ENCODE measurements around the gene MTCL3.
"Not testable (repeated sequence)": the region's sequence is repeated elsewhere in the genome, so short reads cannot be mapped to it uniquely, and the experiment has no call there.

Gene MTCL3

GRCh38 chr6:127439718-127440117 lies 79.4 kb downstream of the MTCL3 start:
- in situ Hi-C loops (cut with MboI; ENCODE audit: low sequenced_read_pairs): no loop called here

GRCh38 chr6:127436578-127437110 lies 82.5 kb downstream of the MTCL3 start:
- in situ Hi-C loops (cut with MboI; ENCODE audit: low sequenced_read_pairs): no loop called here

- in situ Hi-C loops (cut with MboI; ENCODE audit: low sequenced_read_pairs): no loop called here
Observed at GRCh38 chr6:127435626-127436220, 83.4 kb downstream of the MTCL3 start.

GRCh38 chr6:127434651-127435050 lies 84.5 kb downstream of the MTCL3 start:
- in situ Hi-C loops (cut with MboI; ENCODE audit: low sequenced_read_pairs): no loop called here

- in situ Hi-C loops (cut with MboI; ENCODE audit: low sequenced_read_pairs): not testable (repeated sequence)
Observed at GRCh38 chr6:127428562-127428961, 90.6 kb downstream of the MTCL3 start.

DNA sequence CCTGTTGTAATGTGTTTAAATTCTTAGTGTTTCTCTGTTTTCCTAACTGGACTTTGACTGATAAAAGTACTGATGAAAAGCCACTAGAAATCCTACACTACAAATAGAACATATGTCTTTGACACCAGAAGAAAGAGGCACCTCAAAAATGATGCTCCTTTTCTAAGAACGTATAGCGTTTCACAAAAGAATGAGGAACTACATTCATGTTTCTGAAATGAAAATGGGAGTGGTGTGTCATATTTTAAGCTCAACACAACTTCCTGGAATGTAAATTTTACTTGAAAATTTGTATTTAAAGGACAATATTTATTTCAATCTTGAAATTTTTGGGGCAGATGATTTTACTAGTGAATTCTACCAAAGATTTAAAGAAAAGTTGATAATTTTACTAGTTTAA lies 95.2 kb downstream of the MTCL3 start:
- in situ Hi-C loops (cut with MboI; ENCODE audit: low sequenced_read_pairs): no loop called here
